Right atrium auricular region (tissue), 2 donors: Measurements from ENCODE around the gene CLMP. TPM values are rescaled to one million over a fixed set of nuclear protein-coding genes. Genes with fewer than 3 reads are reported as not detected.
"Not testable (repeated sequence)": the region's sequence is repeated elsewhere in the genome, so short reads cannot be mapped to it uniquely, and the experiment has no call there.

Experiments used
- DNase-seq: peaks from one replicate; pipeline ENCODE4 v3.0.0-alpha.2; 2019; ENCODE audit warnings: low spot score
- H3K27ac ChIP-seq, 2 donors: fragments of 200-600 bp; sonication (generic); 1 replicate in 1 of 2; 2 replicates in 1 of 2; pipeline ENCODE4 v1.5.1; 2016 to 2019
- H3K27me3 ChIP-seq, 2 donors: fragments of 200-600 bp; sonication (generic); one replicate each; pipeline versions ENCODE4 v1.5.1 to v1.6.0; 2017 to 2019
- H3K36me3 ChIP-seq: fragments of 200-600 bp; sonication (generic); one replicate; pipeline ENCODE4 v1.5.1; 2016
- H3K4me1 ChIP-seq, 2 donors: fragments of 200-600 bp; sonication (generic); one replicate each; pipeline versions ENCODE4 v1.5.1 to v1.6.0; 2017 to 2019
- H3K4me3 ChIP-seq, 2 donors: fragments of 200-600 bp; sonication (generic); 1 replicate in 1 of 2; 2 replicates in 1 of 2; pipeline ENCODE4 v1.5.1; 2017 to 2019; ENCODE audit warnings: mild to moderate bottlenecking in 1 of 2, moderate library complexity in 1 of 2
- H3K9me3 ChIP-seq, 2 donors: fragments of 200-600 bp; sonication (generic); one replicate each; pipeline ENCODE4 v1.5.1; 2019
- CTCF ChIP-seq, 2 donors: fragments of 200-600 bp; sonication (generic); IDR thresholded peaks; one replicate each; pipeline ENCODE4 v1.5.1; 2019; ENCODE audit warnings: antibody characterized with exemption in 2 of 2
- total RNA-seq, 2 donors: library from RNA; depleted of rRNA; stranded (reverse); fragments of >200 nt; gene quantifications; one replicate each; pipeline ENCODE4 v1.1.0, GENCODE V29; 2016

The CLMP gene
- total RNA-seq, 2 donors from 2014 or later: 8.4 to 34.3 TPM

- no peaks in the 10 kb centered on the region for H3K36me3 ChIP-seq
- no peak overlapping the region for H3K4me3 ChIP-seq
- peak overlapping the region; percentile 2 to 42 for H3K27ac ChIP-seq
- peak; percentile 82 for DNase-seq
- H3K9me3 ChIP-seq: no peaks in the 10 kb centered on the region
- peaks cover 0 to 21% of the 10 kb centered on the region in 2 donors for H3K4me1 ChIP-seq
- TF ChIP-seq CTCF (IDR thresholded peaks at IDR 0.05): peak; percentile 49 to 77
- no peaks in the 10 kb centered on the region for H3K27me3 ChIP-seq
Measured at GRCh38 chr11:123103326-123103980, 91.6 kb downstream of the CLMP start.

GRCh38 chr11:123100379-123101085 lies 94.5 kb downstream of the CLMP start:
- Histone ChIP-seq H3K4me1 (peaks cover 0 to 21% of the 10 kb centered on the region in 2 donors), H3K27me3 (no peaks in the 10 kb centered on the region), H3K9me3 (no peaks in the 10 kb centered on the region), H3K36me3 (no peaks in the 10 kb centered on the region), H3K4me3 (no peak overlapping the region), H3K27ac (peak overlapping the region; percentile 8 to 32)
- DNase-seq: no peak
- no peak for TF ChIP-seq CTCF (IDR thresholded peaks at IDR 0.05)

GRCh38 chr11:123098990-123099389 lies 96.1 kb downstream of the CLMP start:
- no peak for DNase-seq
- TF ChIP-seq CTCF (IDR thresholded peaks at IDR 0.05): no peak
- H3K4me3 ChIP-seq: no peak overlapping the region
- H3K36me3 ChIP-seq: no peaks in the 10 kb centered on the region
- no peaks in the 10 kb centered on the region for H3K9me3 ChIP-seq
- H3K27ac ChIP-seq: no peak overlapping the region
- peaks cover 0 to 21% of the 10 kb centered on the region in 2 donors for H3K4me1 ChIP-seq
- H3K27me3 ChIP-seq: no peaks in the 10 kb centered on the region

GRCh38 chr11:123093739-123094138 lies 101.3 kb downstream of the CLMP start:
- Histone ChIP-seq H3K9me3 (no peaks in the 10 kb centered on the region), H3K4me1 (no peaks in the 10 kb centered on the region), H3K4me3 (no peak overlapping the region), H3K27me3 (no peaks in the 10 kb centered on the region), H3K27ac (no peak overlapping the region), H3K36me3 (no peaks in the 10 kb centered on the region)
- DNase-seq: no peak
- TF ChIP-seq CTCF (IDR thresholded peaks at IDR 0.05): no peak

GRCh38 chr11:123091506-123091905 lies 103.5 kb downstream of the CLMP start:
- Histone ChIP-seq H3K27ac (no peak overlapping the region), H3K9me3 (no peaks in the 10 kb centered on the region), H3K36me3 (no peaks in the 10 kb centered on the region), H3K27me3 (no peaks in the 10 kb centered on the region), H3K4me1 (no peaks in the 10 kb centered on the region), H3K4me3 (no peak overlapping the region)
- no peak for TF ChIP-seq CTCF (IDR thresholded peaks at IDR 0.05)
- no peak for DNase-seq

GRCh38 chr11:123090168-123090567 lies 104.9 kb downstream of the CLMP start:
- not testable (repeated sequence) for H3K9me3 ChIP-seq, H3K36me3 ChIP-seq, DNase-seq, H3K4me3 ChIP-seq, H3K27me3 ChIP-seq, H3K4me1 ChIP-seq, H3K27ac ChIP-seq

GRCh38 chr11:123088896-123089295 lies 106.2 kb downstream of the CLMP start:
- not testable (repeated sequence) for DNase-seq, H3K4me1 ChIP-seq, H3K9me3 ChIP-seq, H3K36me3 ChIP-seq, H3K27me3 ChIP-seq, H3K4me3 ChIP-seq, H3K27ac ChIP-seq

- not testable (repeated sequence) for H3K27ac ChIP-seq
Measured at GRCh38 chr11:123087657-123088056, 107.4 kb downstream of the CLMP start.

More at GRCh38 chr11:123087657-123088056, 107.4 kb downstream of the CLMP start:
- not testable (repeated sequence) for H3K4me3 ChIP-seq, H3K27me3 ChIP-seq, H3K36me3 ChIP-seq, DNase-seq, H3K9me3 ChIP-seq
- H3K4me1 ChIP-seq: peaks cover 0 to 11% of the 10 kb centered on the region in 2 donors
